ENCODE measurements around the gene CNGA4. TPM values are rescaled to one million over a fixed set of nuclear protein-coding genes. Genes with fewer than 3 reads are reported as not detected.
A peak's percentile ranks its signal among the peaks of the same experiment; 100 is the strongest.
"Not testable (repeated sequence)": the region's sequence is repeated elsewhere in the genome, so short reads cannot be mapped to it uniquely, and the experiment has no call there.

CNGA4 gene
- polyA plus RNA-seq, 6 donors from 2014 or later, result 0.26 to 0.32 TPM; not detected in 4

GRCh38 chr11:6234387-6235107 lies 4.3 kb upstream of the CNGA4 start, which contains the start of gene FHIP1B:
FHIP1B (minus strand) TSS chr11:6234636; CDS start chr11:6224516, 10,120 bp downstream.
- Mint-ChIP-seq H3K9me3 (no peaks in the 10 kb centered on the region), H3K36me3 (no peaks in the 10 kb centered on the region), H3K4me3 (peak within 1 kb of the TSS in 7 of 8 donors; percentile 91 to 100 (median 99)), H3K27me3 (peaks cover 0 to 6% (median 0%) of the 10 kb centered on the region in 3 donors), H3K27ac (peak within 1 kb of the TSS; percentile 92 to 100 (median 98)), H3K4me1 (peaks cover 33 to 34% (median 34%) of the 10 kb centered on the region in 3 donors)
- DNase-seq (peak; percentile 99), ATAC-seq (ENCODE audit: low read depth in 2 of 2) (peak; percentile 84 to 87)

- no peaks in the 10 kb centered on the region for H3K9me3 Mint-ChIP-seq
- H3K4me1 Mint-ChIP-seq, result peaks cover 19 to 27% (median 21%) of the 10 kb centered on the region in 3 donors
- H3K27me3 Mint-ChIP-seq, result peaks cover 5 to 25% (median 12%) of the 10 kb centered on the region in 3 donors
- H3K4me3 Mint-ChIP-seq, result no peak overlapping the region
- no peak overlapping the region for H3K27ac Mint-ChIP-seq
- DNase-seq, result no peak
- no peak for ATAC-seq (ENCODE audit: low read depth in 2 of 2)
- H3K36me3 Mint-ChIP-seq, result no peaks in the 10 kb centered on the region
Observed at GRCh38 chr11:6237266-6237665, 1.6 kb upstream of the CNGA4 start.

- no peak overlapping the region for H3K27ac Mint-ChIP-seq
- no peak for ATAC-seq (ENCODE audit: low read depth in 2 of 2)
- DNase-seq, result no peak
- no peak overlapping the region for H3K4me3 Mint-ChIP-seq
- H3K4me1 Mint-ChIP-seq, result peaks cover 19 to 27% (median 20%) of the 10 kb centered on the region in 3 donors
- peaks cover 11 to 28% (median 14%) of the 10 kb centered on the region in 3 donors for H3K27me3 Mint-ChIP-seq
- H3K36me3 Mint-ChIP-seq, result no peaks in the 10 kb centered on the region
- no peaks in the 10 kb centered on the region for H3K9me3 Mint-ChIP-seq
Observed at GRCh38 chr11:6237761-6238302, 1.1 kb upstream of the CNGA4 start.

- Mint-ChIP-seq H3K4me1 (peaks cover 5 to 10% (median 6%) of the 10 kb centered on the region in 3 donors), H3K27ac (no peak overlapping the region), H3K4me3 (no peak overlapping the region), H3K27me3 (peaks cover 27 to 51% (median 37%) of the 10 kb centered on the region in 3 donors), H3K9me3 (no peaks in the 10 kb centered on the region), H3K36me3 (no peaks in the 10 kb centered on the region)
- DNase-seq (no peak), ATAC-seq (ENCODE audit: low read depth in 2 of 2) (no peak)
Observed at GRCh38 chr11:6240139-6240538, 1.2 kb downstream of the CNGA4 start.

GRCh38 chr11:6240781-6241180 lies 1.9 kb downstream of the CNGA4 start:
- Mint-ChIP-seq H3K4me3 (peak overlapping the region in 1 of 8 donors; percentile 64), H3K4me1 (peaks cover 0 to 3% (median 3%) of the 10 kb centered on the region in 3 donors), H3K27me3 (peaks cover 30 to 56% (median 38%) of the 10 kb centered on the region in 3 donors), H3K27ac (no peak overlapping the region), H3K36me3 (no peaks in the 10 kb centered on the region), H3K9me3 (no peaks in the 10 kb centered on the region)
- ATAC-seq (ENCODE audit: low read depth in 2 of 2) (no peak), DNase-seq (no peak)

GRCh38 chr11:6241316-6241715 lies 2.4 kb downstream of the CNGA4 start:
- Mint-ChIP-seq H3K9me3 (no peaks in the 10 kb centered on the region), H3K27ac (peak overlapping the region in 1 of 6 donors; percentile 21), H3K36me3 (no peaks in the 10 kb centered on the region), H3K4me1 (peaks cover 0 to 3% (median 0%) of the 10 kb centered on the region in 3 donors), H3K27me3 (peaks cover 30 to 56% (median 38%) of the 10 kb centered on the region in 3 donors), H3K4me3 (no peak overlapping the region)
- no peak for DNase-seq
- no peak for ATAC-seq (ENCODE audit: low read depth in 2 of 2)

- ATAC-seq (ENCODE audit: low read depth in 2 of 2) (no peak), DNase-seq (no peak)
- Mint-ChIP-seq H3K27me3 (peaks cover 30 to 62% (median 34%) of the 10 kb centered on the region in 3 donors), H3K36me3 (no peaks in the 10 kb centered on the region), H3K27ac (peak overlapping the region in 1 of 6 donors; percentile 79), H3K4me1 (peaks cover 0 to 2% (median 0%) of the 10 kb centered on the region in 3 donors), H3K4me3 (no peak overlapping the region), H3K9me3 (peaks cover 0 to 10% (median 3%) of the 10 kb centered on the region in 7 donors)
Observed at GRCh38 chr11:6245536-6245935, 6.6 kb downstream of the CNGA4 start.

- H3K4me3 Mint-ChIP-seq, result no peak overlapping the region
- H3K36me3 Mint-ChIP-seq, result no peaks in the 10 kb centered on the region
- H3K9me3 Mint-ChIP-seq, result peaks cover 0 to 10% (median 3%) of the 10 kb centered on the region in 7 donors
- H3K4me1 Mint-ChIP-seq, result no peaks in the 10 kb centered on the region
- peaks cover 15 to 41% (median 19%) of the 10 kb centered on the region in 3 donors for H3K27me3 Mint-ChIP-seq
- no peak for DNase-seq
- ATAC-seq (ENCODE audit: low read depth in 2 of 2), result no peak
- no peak overlapping the region for H3K27ac Mint-ChIP-seq
Observed at GRCh38 chr11:6248248-6248647, 9.4 kb downstream of the CNGA4 start.

GRCh38 chr11:6248897-6249296 lies 10.0 kb downstream of the CNGA4 start:
- ATAC-seq (ENCODE audit: low read depth in 2 of 2); H3K9me3 Mint-ChIP-seq; H3K27ac Mint-ChIP-seq; H3K4me1 Mint-ChIP-seq; H3K36me3 Mint-ChIP-seq; DNase-seq: not testable (repeated sequence)
- Mint-ChIP-seq H3K4me3 (peak overlapping the region in 1 of 8 donors; percentile 35), H3K27me3 (peaks cover 11 to 35% (median 13%) of the 10 kb centered on the region in 3 donors)

GRCh38 chr11:6249770-6250555 lies 11.1 kb downstream of the CNGA4 start:
- Mint-ChIP-seq H3K9me3 (peaks cover 0 to 10% (median 3%) of the 10 kb centered on the region in 7 donors), H3K4me3 (no peak overlapping the region), H3K27ac (peak overlapping the region in 1 of 6 donors; percentile 62), H3K27me3 (peaks cover 2 to 24% (median 4%) of the 10 kb centered on the region in 3 donors), H3K36me3 (no peaks in the 10 kb centered on the region), H3K4me1 (no peaks in the 10 kb centered on the region)
- ATAC-seq (ENCODE audit: low read depth in 2 of 2) (no peak), DNase-seq (no peak)

- Mint-ChIP-seq H3K4me1 (no peaks in the 10 kb centered on the region), H3K4me3 (no peak overlapping the region), H3K27ac (no peak overlapping the region), H3K36me3 (no peaks in the 10 kb centered on the region), H3K9me3 (peaks cover 0 to 10% (median 3%) of the 10 kb centered on the region in 7 donors), H3K27me3 (peaks cover 0 to 18% (median 0%) of the 10 kb centered on the region in 3 donors)
- no peak for DNase-seq
- ATAC-seq (ENCODE audit: low read depth in 2 of 2), result peak; percentile 34 to 52
Observed at GRCh38 chr11:6251120-6251733, 12.3 kb downstream of the CNGA4 start.

- Mint-ChIP-seq H3K4me1 (no peaks in the 10 kb centered on the region), H3K27ac (peak overlapping the region in 1 of 6 donors; percentile 16), H3K4me3 (no peak overlapping the region)
Observed at GRCh38 chr11:6251990-6252473, 13.1 kb downstream of the CNGA4 start.

GRCh38 chr11:6253197-6253596 lies 14.3 kb downstream of the CNGA4 start:
- H3K36me3 Mint-ChIP-seq, result no peaks in the 10 kb centered on the region
- no peak overlapping the region for H3K4me3 Mint-ChIP-seq
- peaks cover 0 to 9% (median 3%) of the 10 kb centered on the region in 7 donors for H3K9me3 Mint-ChIP-seq
- H3K27me3 Mint-ChIP-seq, result peaks cover 0 to 9% (median 2%) of the 10 kb centered on the region in 3 donors
- no peaks in the 10 kb centered on the region for H3K4me1 Mint-ChIP-seq
- DNase-seq (no peak), ATAC-seq (ENCODE audit: low read depth in 2 of 2) (no peak)
- H3K27ac Mint-ChIP-seq, result no peak overlapping the region

More at GRCh38 chr11:6251990-6252473, 13.1 kb downstream of the CNGA4 start:
- DNase-seq, result no peak
- ATAC-seq (ENCODE audit: low read depth in 2 of 2), result no peak
- Mint-ChIP-seq H3K9me3 (peaks cover 0 to 10% (median 3%) of the 10 kb centered on the region in 7 donors), H3K27me3 (peaks cover 0 to 18% (median 0%) of the 10 kb centered on the region in 3 donors), H3K36me3 (no peaks in the 10 kb centered on the region)

All from naive B cell (primary cell).